Fibroblast of skin of back (primary cell): ENCODE results near the gene CCHCR1. TPM values are rescaled to one million over a fixed set of nuclear protein-coding genes. Genes with fewer than 3 reads are reported as not detected.
"Not testable (repeated sequence)": the region's sequence is repeated elsewhere in the genome, so short reads cannot be mapped to it uniquely, and the experiment has no call there.

ENCODE experiments used
- DNase-seq: peaks from one replicate; pipeline ENCODE4 v3.0.0-alpha.2; 2013
- polyA plus RNA-seq, 2 experiments: library from polyadenylated mRNA; unstranded; fragments of 120-200 nt; gene quantifications; one replicate each; pipeline ENCODE4 v1.2.1, GENCODE V29; 2013; ENCODE audit not compliant: insufficient read length in 2 of 2

The CCHCR1 gene
- polyA plus RNA-seq (2013, experiment 1 of 2; ENCODE audit: insufficient read length) = 20.5 TPM
- polyA plus RNA-seq (2013, experiment 2 of 2; ENCODE audit: insufficient read length) = 14.8 TPM

- no peak for DNase-seq
These were observed at the start of gene CCHCR1 for GRCh38 chr6:31157513-31158139. Gene CCHCR1, minus strand, starts transcription at chr6:31157802. Its CDS starts 202 bp downstream, at chr6:31157600.

- no peak for DNase-seq
These were observed 48.0 kb upstream of the CCHCR1 start for GRCh38 chr6:31205638-31206037.

GRCh38 chr6:31204751-31205145, 47.1 kb upstream of the CCHCR1 start:
- peak; percentile 30 for DNase-seq

- peak; percentile 45 for DNase-seq
These were observed 45.9 kb upstream of the CCHCR1 start for GRCh38 chr6:31203345-31203979.

- DNase-seq = no peak
These were observed 44.9 kb upstream of the CCHCR1 start for GRCh38 chr6:31202259-31203166.

GRCh38 chr6:31199105-31199452, 41.5 kb upstream of the CCHCR1 start:
- not testable (repeated sequence) for DNase-seq

GRCh38 chr6:31197559-31198305, 40.1 kb upstream of the CCHCR1 start:
- peak; percentile 78 for DNase-seq

GRCh38 chr6:31196251-31197022, 38.8 kb upstream of the CCHCR1 start:
- not testable (repeated sequence) for DNase-seq

GRCh38 chr6:31195308-31195979, 37.8 kb upstream of the CCHCR1 start:
- DNase-seq = not testable (repeated sequence)

GRCh38 chr6:31194061-31194834, 36.6 kb upstream of the CCHCR1 start:
- no peak for DNase-seq

GRCh38 chr6:31193206-31193605, 35.6 kb upstream of the CCHCR1 start:
- DNase-seq = no peak

GRCh38 chr6:31192431-31193105, 35.0 kb upstream of the CCHCR1 start:
- DNase-seq = peak; percentile 70

- DNase-seq = no peak
These were observed 32.9 kb upstream of the CCHCR1 start for GRCh38 chr6:31190488-31190887.

- not testable (repeated sequence) for DNase-seq
These were observed 31.6 kb upstream of the CCHCR1 start for GRCh38 chr6:31189223-31189622.

- DNase-seq = no peak
These were observed 30.2 kb upstream of the CCHCR1 start for GRCh38 chr6:31187780-31188194.

- DNase-seq = no peak
These were observed 28.6 kb upstream of the CCHCR1 start for GRCh38 chr6:31186052-31186734.

- not testable (repeated sequence) for DNase-seq
These were observed 28.1 kb upstream of the CCHCR1 start for GRCh38 chr6:31185695-31186051.

GRCh38 chr6:31183859-31184258, 26.3 kb upstream of the CCHCR1 start:
- not testable (repeated sequence) for DNase-seq

GRCh38 chr6:31183287-31183686, 25.7 kb upstream of the CCHCR1 start:
- DNase-seq = not testable (repeated sequence)
